Activated CD8-positive, alpha-beta memory T cell treated with anti-CD3 and anti-CD28 coated beads, Interleukin-2, amount 50 U/mL, for 4 hours (primary cell): Measurements from ENCODE around the gene FOXRED2.

Experiments
- DNase-seq: peaks from one replicate; pipeline ENCODE4 v3.0.0-alpha.2; 2020

Gene FOXRED2

DNA sequence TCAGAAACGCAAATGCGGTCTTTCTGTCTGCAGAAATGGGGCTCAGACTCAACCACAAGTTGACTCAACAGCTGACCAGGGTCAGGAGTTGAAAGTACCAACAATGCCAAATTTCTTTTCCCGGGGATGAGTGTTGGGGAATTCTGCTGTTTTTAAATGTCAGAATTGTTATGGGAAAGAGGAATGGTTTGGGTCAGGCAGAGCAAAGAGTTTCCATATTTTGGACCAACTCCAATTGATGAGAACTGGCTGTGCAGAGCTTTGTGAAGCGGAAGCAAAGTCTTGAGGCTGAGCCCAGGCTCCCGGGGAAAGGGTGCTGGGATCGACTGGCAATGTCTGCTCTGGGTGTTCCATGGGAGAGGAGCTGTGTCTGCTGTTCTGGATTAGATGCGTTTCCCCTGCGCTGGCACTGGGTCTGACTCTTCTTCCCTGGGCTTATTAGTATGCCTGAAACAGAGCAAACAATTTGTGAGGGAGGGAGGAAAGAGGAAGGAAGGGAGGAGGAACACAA lies 61.6 kb downstream of the FOXRED2 start:
- no peak for DNase-seq

DNA sequence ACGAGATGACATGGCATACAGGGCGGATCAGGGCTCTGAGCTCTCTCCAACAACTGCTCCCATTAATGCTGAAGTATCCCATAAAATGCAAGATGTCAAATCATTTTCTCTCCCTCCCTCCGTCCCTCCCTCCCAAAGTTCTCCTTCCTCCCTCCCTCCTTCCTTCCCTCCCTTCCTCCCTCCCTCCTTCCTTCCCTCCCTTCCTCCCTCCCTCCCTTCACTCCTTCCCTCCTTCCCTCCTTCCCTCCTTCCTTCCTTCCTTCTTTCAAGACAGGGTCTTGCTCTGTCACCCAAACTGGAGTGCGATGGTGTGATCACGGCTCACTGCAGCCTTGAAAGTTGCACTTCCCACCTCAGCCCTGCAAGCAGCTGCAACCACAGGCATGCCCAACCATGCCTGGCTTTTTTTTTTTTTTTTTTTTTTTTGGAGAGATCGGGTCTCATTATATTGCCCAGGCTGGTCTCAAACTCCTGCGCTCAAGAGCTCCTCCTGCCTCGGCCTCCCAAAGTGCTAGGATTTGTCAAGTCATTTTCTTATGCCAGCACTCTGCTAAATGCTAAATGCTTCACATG lies 63.6 kb downstream of the FOXRED2 start:
- no peak for DNase-seq

DNA sequence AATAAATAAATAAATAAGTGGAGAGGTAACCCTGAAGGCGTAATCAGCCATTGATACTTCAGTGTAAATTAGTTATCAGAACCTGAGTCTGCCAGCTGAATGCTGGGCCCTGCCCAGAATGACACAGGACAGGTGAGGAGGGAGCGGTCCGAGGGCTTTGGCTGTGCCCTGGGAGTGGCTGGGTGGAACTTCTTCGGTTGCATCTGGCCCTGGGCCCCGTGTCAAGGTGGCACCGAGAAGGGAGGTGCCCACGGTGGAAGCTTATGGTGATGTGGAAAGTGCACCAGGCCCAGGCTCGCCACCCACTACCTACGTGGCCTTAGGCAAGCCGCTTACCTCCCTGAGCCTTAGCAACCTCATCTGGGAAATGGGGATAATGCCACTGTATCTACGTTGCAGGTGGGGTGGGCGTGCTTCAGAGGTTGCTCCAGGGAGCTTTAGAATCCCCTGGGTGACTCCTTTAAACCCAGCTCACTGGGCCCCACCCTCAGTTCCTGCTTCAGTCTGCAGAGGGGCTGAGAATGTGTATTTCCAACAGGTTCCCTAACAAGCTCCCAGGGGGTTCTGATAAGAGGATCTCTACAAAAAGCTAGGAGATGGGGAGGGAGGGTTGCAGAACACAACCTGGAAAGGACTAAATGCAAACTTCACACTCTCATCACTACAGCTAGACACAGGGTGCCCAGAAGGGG lies 64.2 kb downstream of the FOXRED2 start:
- no peak for DNase-seq

DNA sequence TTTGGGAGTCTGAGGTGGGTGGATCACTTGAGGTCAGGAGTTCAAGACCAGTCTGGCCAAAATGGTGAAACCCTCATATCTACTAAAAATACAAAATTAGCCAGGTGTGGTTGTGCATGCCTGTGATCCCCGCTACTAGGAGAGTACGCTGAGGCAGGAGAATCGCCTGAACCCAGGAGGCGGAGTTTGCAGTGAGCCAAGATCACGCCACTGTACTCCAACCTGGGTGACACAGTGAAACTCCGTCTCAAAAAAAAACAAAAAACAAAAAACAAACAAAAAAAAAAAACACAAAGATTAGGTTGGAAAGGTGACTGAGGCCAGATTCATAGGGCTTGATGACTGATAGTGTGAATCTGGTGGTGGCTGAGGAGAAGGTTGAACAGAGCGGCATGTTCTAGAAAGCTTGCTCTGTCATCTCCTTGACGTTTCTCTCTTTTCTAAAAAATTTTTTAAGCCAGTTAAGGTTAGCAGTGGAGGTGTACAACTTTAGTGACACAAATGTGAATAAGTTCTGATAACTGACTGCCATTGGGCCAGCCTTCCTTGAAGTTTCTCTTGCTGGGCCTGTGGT lies 66.3 kb downstream of the FOXRED2 start:
- no peak for DNase-seq

DNA sequence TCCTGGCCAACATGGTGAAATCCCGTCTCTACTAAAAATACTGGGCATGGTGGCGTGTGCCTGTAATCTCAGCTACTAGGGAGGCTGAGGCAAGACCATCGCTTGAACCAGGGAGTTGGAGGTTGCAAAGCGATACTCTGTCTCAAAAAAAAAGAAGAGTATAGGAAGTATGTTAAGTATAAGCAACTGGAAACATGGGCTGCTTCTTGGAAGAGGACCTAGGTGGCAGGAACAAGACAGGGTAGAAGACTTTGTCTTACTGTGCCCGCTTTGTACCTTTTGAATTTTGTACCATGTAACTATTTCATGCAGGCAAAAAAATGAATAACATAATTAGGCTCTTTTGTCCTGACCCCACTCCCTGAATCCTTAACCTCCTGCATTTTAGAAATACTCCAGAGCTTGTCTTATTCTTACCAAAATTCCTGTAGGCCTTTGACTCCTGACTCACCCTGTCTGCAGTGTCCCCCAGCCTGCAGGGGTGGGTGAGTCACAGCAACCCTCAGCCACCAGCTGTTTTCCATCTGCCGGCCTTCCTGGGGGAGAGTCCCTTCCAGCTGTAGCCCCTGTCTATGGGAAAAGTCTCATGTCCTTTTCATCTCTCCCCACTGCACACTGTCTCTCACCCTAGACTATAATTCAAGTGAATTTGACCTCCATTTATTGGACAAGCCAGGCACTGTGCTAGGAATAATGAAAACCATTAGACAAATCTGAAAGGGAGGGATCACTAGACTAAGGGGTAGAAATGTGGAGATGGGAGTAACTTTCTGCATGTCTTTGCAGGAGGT lies 67.2 kb downstream of the FOXRED2 start:
- DNase-seq: peak; percentile 35
